Psoas muscle (tissue), 8 donors: ENCODE measurements around the gene CDKN2AIPNL. TPM values are rescaled to one million over a fixed set of nuclear protein-coding genes. Genes with fewer than 3 reads are reported as not detected.
A peak's percentile ranks its signal among the peaks of the same experiment; 100 is the strongest.

ENCODE experiments used
- ATAC-seq, 4 donors: fragments of 200-7000 bp; cut with Tn5 transposase; one replicate each; pipeline ENCODE4 v1.9.1; 2020; ENCODE audit warnings: moderate library complexity in 3 of 4, mild to moderate bottlenecking in 2 of 4
- DNase-seq, 2 donors: peaks; one replicate each; pipeline ENCODE4 v3.0.0-alpha.2; 2020
- H3K27ac ChIP-seq: fragments of 200-600 bp; one replicate; pipeline ENCODE4 v1.8.0; 2022
- H3K27me3 ChIP-seq, 3 donors: fragments of 200-600 bp in 1 of 3; one replicate each; pipeline versions ENCODE4 v1.6.1 to v1.8.0; 2013 to 2022; ENCODE audit warnings: low read length in 2 of 3, mild to moderate bottlenecking in 2 of 3, moderate library complexity in 1 of 3; ENCODE audit not compliant: insufficient read depth in 3 of 3
- H3K36me3 ChIP-seq, 2 donors: fragments of 200-600 bp in 1 of 2; one replicate each; pipeline versions ENCODE4 v1.6.1 to v1.8.0; 2013 to 2022; ENCODE audit warnings: low read depth in 1 of 2, mild to moderate bottlenecking in 1 of 2, moderate library complexity in 1 of 2; ENCODE audit not compliant: insufficient read depth in 1 of 2
- H3K4me1 ChIP-seq: fragments of 200-600 bp; one replicate; pipeline ENCODE4 v1.8.0; 2022
- H3K4me3 ChIP-seq: fragments of 200-600 bp; one replicate; pipeline ENCODE4 v1.8.0; 2022; ENCODE audit warnings: mild to moderate bottlenecking
- H3K9me3 ChIP-seq: fragments of 200-600 bp; one replicate; pipeline ENCODE4 v1.8.0; 2022
- CTCF ChIP-seq: fragments of 200-600 bp; IDR thresholded peaks from one replicate; pipeline ENCODE4 v1.8.0; 2022; ENCODE audit warnings: antibody characterized with exemption
- WGBS, 3 donors: extraction: QIAGEN DNeasy Blood & Tissue Kit; methylation state at CpG; one replicate each; pipeline versions ENCODE4 v1.1.6 to v1.1.7; 2013; 5-methylcytosine and 5-hydroxymethylcytosine counted together
- intact Hi-C, 2 donors: fragments of 100-400 bp; cut with DNase I; formaldehyde crosslinking; loops; one replicate each; pipeline versions ENCODE4 v1.11.0 to v1.14.2; 2022
- polyA plus RNA-seq, 3 donors: library from polyadenylated mRNA; stranded (reverse); fragments of 200-250 nt; gene quantifications; one replicate each; pipeline ENCODE4 v1.2.3, GENCODE V29; 2013
- total RNA-seq, 4 donors: library from RNA; stranded (reverse); fragmentation: NEBNext Ultra II Directional in 2 of 4; extraction: Animal tissue kit (Norgen Biotek cat#: 25700) in 2 of 4; gene quantifications; one replicate each; pipeline versions ENCODE4 v1.2.1 to v1.2.4, GENCODE V29; 2021 to 2023
- donor health status: healthy with polysubstance abuse.
- donor health status: DM: no; HTN: no; CAD: no; lungs with moderate emphysema.
- donor health status: Bipolar disorder and iron deficiency.
- donor health status: healthy.
- donor health status: DM: yes; HTN: yes; CAD: no.
- donor health status: DM: no; HTN: no; CAD: no.
- donor health status: DM: no; HTN: no; CAD: no.
- donor health status: DM: yes; HTN: yes; CAD: no.

CDKN2AIPNL gene
- total and polyA plus RNA-seq, 7 donors, result 31.4 to 60.9 (median 42.0) TPM

GRCh38 chr5:134403951-134404350 is 7.7 kb downstream of the CDKN2AIPNL start:
- DNase-seq (no peak), ATAC-seq (no peak)
- intact Hi-C loops, result loop anchor here in 1 of 2 donors (5.0 kb wide), 1 partner anchor 97 kb away; no protein-coding TSS in a partner anchor
- H3K4me3 ChIP-seq, result no peak overlapping the region
- peaks cover 7 to 60% of the 10 kb centered on the region in 2 donors for H3K36me3 ChIP-seq
- H3K9me3 ChIP-seq, result no peaks in the 10 kb centered on the region
- H3K27ac ChIP-seq, result no peak overlapping the region
- H3K4me1 ChIP-seq, result no peaks in the 10 kb centered on the region
- 93 to 94% (median 94%) methylated on average over 5 of the region's 5 CpGs for WGBS, 3 donors
- no peaks in the 10 kb centered on the region for H3K27me3 ChIP-seq
- no peak for TF ChIP-seq CTCF

GRCh38 chr5:134398609-134399155 is 13.0 kb downstream of the CDKN2AIPNL start:
- ATAC-seq (peak in 3 of 4 donors; percentile 38 to 59 (median 45)), DNase-seq (no peak)
- Histone ChIP-seq H3K4me1 (no peaks in the 10 kb centered on the region), H3K36me3 (peaks cover 9 to 82% of the 10 kb centered on the region in 2 donors), H3K9me3 (no peaks in the 10 kb centered on the region), H3K4me3 (no peak overlapping the region), H3K27ac (no peak overlapping the region), H3K27me3 (no peaks in the 10 kb centered on the region)
- no peak for TF ChIP-seq CTCF
- intact Hi-C loops, result no loop called here
- 36 to 75% (median 48%) methylated on average over 2 of the region's 2 CpGs for WGBS, 3 donors

GRCh38 chr5:134397196-134397595 is 14.5 kb downstream of the CDKN2AIPNL start:
- ATAC-seq (peak in 3 of 4 donors; percentile 9 to 26 (median 24)), DNase-seq (no peak)
- Histone ChIP-seq H3K27me3 (no peaks in the 10 kb centered on the region), H3K27ac (no peak overlapping the region), H3K9me3 (no peaks in the 10 kb centered on the region), H3K4me3 (no peak overlapping the region), H3K4me1 (no peaks in the 10 kb centered on the region), H3K36me3 (peaks cover 9 to 89% of the 10 kb centered on the region in 2 donors)
- intact Hi-C loops, result no loop called here
- 79 to 95% (median 85%) methylated on average over 2 of the region's 2 CpGs for WGBS, 3 donors
- no peak for TF ChIP-seq CTCF

- no peak for TF ChIP-seq CTCF
- Histone ChIP-seq H3K36me3 (peaks cover 5 to 89% of the 10 kb centered on the region in 2 donors), H3K4me1 (no peaks in the 10 kb centered on the region), H3K9me3 (no peaks in the 10 kb centered on the region), H3K27ac (no peak overlapping the region), H3K27me3 (no peaks in the 10 kb centered on the region), H3K4me3 (no peak overlapping the region)
- intact Hi-C loops, result no loop called here
- DNase-seq (no peak), ATAC-seq (peak in 2 of 4 donors; percentile 10 to 22)
- 77 to 89% (median 80%) methylated on average over 4 of the region's 4 CpGs for WGBS, 3 donors
These were observed 15.4 kb downstream of the CDKN2AIPNL start for GRCh38 chr5:134396274-134396673.

GRCh38 chr5:134394932-134395331 is 16.7 kb downstream of the CDKN2AIPNL start:
- DNase-seq (no peak), ATAC-seq (no peak)
- Histone ChIP-seq H3K4me1 (no peaks in the 10 kb centered on the region), H3K27me3 (no peaks in the 10 kb centered on the region), H3K27ac (no peak overlapping the region), H3K4me3 (no peak overlapping the region), H3K36me3 (peaks cover 3 to 97% of the 10 kb centered on the region in 2 donors), H3K9me3 (no peaks in the 10 kb centered on the region)
- WGBS, 3 donors, result 85 to 94% (median 94%) methylated on average over 7 of the region's 7 CpGs
- TF ChIP-seq CTCF, result no peak
- intact Hi-C loops, result no loop called here
